Femur (tissue), 1 donor: Measurements from ENCODE around the gene ZBED4.

Experiments used
- DNase-seq: peaks from one replicate; pipeline ENCODE4 v3.0.0-alpha.2; 2017

ZBED4 gene

GRCh38 chr22:49883294-49883640 lies 29.6 kb downstream of the ZBED4 start:
- no peak for DNase-seq

- no peak for DNase-seq
These were observed 30.4 kb downstream of the ZBED4 start for GRCh38 chr22:49884075-49884474.

GRCh38 chr22:49884503-49885260 lies 31.0 kb downstream of the ZBED4 start:
- no peak for DNase-seq

- no peak for DNase-seq
These were observed 31.6 kb downstream of the ZBED4 start for GRCh38 chr22:49885281-49885680.

- no peak for DNase-seq
These were observed 32.2 kb downstream of the ZBED4 start for GRCh38 chr22:49885881-49886280.

GRCh38 chr22:49886346-49887063 lies 32.9 kb downstream of the ZBED4 start:
- no peak for DNase-seq

- no peak for DNase-seq
These were observed 33.4 kb downstream of the ZBED4 start for GRCh38 chr22:49887064-49887451.

- no peak for DNase-seq
These were observed 34.1 kb downstream of the ZBED4 start for GRCh38 chr22:49887702-49888101.

- DNase-seq: peak; percentile 41
These were observed 35.4 kb downstream of the ZBED4 start for GRCh38 chr22:49889071-49889470.

GRCh38 chr22:49892226-49892899 lies 38.7 kb downstream of the ZBED4 start:
- DNase-seq: no peak

- no peak for DNase-seq
These were observed 39.4 kb downstream of the ZBED4 start for GRCh38 chr22:49893025-49893424.

- DNase-seq: no peak
These were observed 40.8 kb downstream of the ZBED4 start for GRCh38 chr22:49894322-49895054.

GRCh38 chr22:49896201-49896600 lies 42.6 kb downstream of the ZBED4 start:
- DNase-seq: no peak

GRCh38 chr22:49897015-49897684 lies 43.5 kb downstream of the ZBED4 start:
- no peak for DNase-seq

GRCh38 chr22:49899530-49899929 lies 45.9 kb downstream of the ZBED4 start:
- DNase-seq: no peak

- no peak for DNase-seq
These were observed 47.0 kb downstream of the ZBED4 start for GRCh38 chr22:49900441-49901230.

GRCh38 chr22:49901457-49901856 lies 47.8 kb downstream of the ZBED4 start:
- DNase-seq: no peak

- DNase-seq: no peak
These were observed 49.8 kb downstream of the ZBED4 start for GRCh38 chr22:49903322-49904039.

- no peak for DNase-seq
These were observed 50.4 kb downstream of the ZBED4 start for GRCh38 chr22:49904040-49904369.

- DNase-seq: no peak
These were observed 51.8 kb downstream of the ZBED4 start for GRCh38 chr22:49905465-49905864.

GRCh38 chr22:49906071-49906798 lies 52.6 kb downstream of the ZBED4 start:
- no peak for DNase-seq
